ENCODE results near the gene UNC13B.

UNC13B gene

DNA sequence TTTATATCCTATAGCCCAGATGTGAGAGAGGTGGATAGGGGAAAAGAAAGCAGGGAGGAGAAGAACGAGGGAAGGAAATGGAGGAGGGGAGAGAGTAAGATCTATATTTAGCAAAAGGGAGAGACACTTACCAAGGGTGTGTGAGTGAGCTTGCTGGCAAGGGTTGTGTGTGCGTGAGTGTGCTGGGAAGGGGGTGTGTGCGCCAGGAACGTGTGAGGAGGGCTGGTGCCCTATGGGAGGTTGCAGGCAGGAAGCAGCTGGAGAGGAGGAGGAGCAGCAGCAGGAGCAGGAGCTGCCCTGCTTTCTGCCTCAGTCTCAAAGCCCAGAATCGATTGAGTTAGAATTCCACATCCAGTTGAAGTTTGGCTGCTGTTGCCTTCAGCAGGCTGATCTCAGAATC is 179.8 kb downstream of the UNC13B start:
- Histone ChIP-seq H3K4me1 (ENCODE audit: control insufficient read depth, insufficient read depth, low read length) (peaks cover 18% of the 10 kb centered on the region), H3K4me3 (ENCODE audit: low read length) (peak overlapping the region; percentile 6), H3K27me3 (ENCODE audit: control insufficient read depth, insufficient read depth, low read length) (no peaks in the 10 kb centered on the region), H3K4me2 (ENCODE audit: low read length) (peak overlapping the region; percentile 67), H3K9me3 (replicated peaks; ENCODE audit: low read length) (no peaks in the 10 kb centered on the region), H3K9ac (ENCODE audit: low read depth, low read length) (peak overlapping the region; percentile 3), H3K36me3 (ENCODE audit: insufficient read depth, low read length) (no peaks in the 10 kb centered on the region)

DNA sequence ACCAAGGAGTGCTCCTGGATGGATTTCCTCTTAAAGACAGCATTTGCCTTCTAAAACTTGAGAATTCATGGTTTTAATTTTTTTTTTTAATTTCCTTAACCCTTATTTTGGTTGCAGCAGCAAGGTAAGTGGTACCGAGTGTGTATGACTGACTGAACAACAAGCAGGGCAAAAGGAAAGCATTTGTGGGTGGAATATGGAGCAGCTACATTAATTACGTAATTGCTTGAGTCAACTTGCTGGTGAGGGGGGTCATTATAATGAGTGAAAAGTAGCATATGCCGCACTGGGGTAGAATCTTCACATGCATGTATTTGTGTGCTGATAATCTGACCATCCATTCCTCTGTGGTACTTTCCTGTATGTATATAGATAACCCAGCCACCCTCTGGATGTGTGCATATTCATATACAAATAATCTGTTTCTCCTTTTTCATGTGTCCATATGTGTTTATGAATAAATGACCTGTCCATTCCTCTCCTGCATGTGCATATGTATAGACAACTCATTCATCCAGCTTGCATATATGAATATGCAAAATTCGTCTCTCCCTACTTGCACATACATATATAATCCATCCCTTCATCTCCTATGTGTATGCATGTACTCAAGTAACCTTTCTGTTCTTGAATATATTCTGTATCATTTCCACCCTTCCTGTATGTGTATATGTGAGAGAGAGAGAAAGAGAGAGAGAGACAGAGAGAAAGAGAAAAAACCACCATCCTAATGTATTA is 180.6 kb downstream of the UNC13B start:
- Histone ChIP-seq H3K9ac (ENCODE audit: low read depth, low read length) (no peak overlapping the region), H3K4me3 (ENCODE audit: low read length) (peak overlapping the region; percentile 6), H3K4me2 (ENCODE audit: low read length) (peak overlapping the region; percentile 67), H3K9me3 (replicated peaks; ENCODE audit: low read length) (no peaks in the 10 kb centered on the region), H3K4me1 (ENCODE audit: control insufficient read depth, insufficient read depth, low read length) (peaks cover 18% of the 10 kb centered on the region), H3K27me3 (ENCODE audit: control insufficient read depth, insufficient read depth, low read length) (no peaks in the 10 kb centered on the region), H3K36me3 (ENCODE audit: insufficient read depth, low read length) (no peaks in the 10 kb centered on the region)

DNA sequence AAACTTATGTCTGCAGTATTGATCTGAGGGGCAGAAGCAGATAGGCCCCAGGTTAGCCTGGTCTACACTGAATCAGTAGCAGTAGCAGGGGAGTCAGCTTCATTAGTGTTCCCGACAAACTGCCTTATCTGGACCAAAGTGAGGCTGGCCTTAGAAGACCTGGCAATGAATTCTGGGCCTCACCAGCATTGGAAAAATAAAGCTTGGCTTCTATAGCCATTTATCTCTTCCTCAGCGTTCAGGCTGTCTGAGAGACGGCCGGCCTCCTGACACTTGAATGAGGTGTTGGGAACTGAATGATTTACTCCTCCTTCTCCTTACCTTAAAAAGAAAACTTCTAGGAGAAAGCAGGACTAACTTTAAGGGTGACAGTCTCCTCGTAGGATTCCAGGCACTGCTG is 186.3 kb downstream of the UNC13B start:
- H3K4me2 ChIP-seq (ENCODE audit: low read length): no peak overlapping the region
- peaks cover 28% of the 10 kb centered on the region for H3K4me1 ChIP-seq (ENCODE audit: control insufficient read depth, insufficient read depth, low read length)
- no peak overlapping the region for H3K4me3 ChIP-seq (ENCODE audit: low read length)
- H3K36me3 ChIP-seq (ENCODE audit: insufficient read depth, low read length): no peaks in the 10 kb centered on the region
- no peaks in the 10 kb centered on the region for H3K27me3 ChIP-seq (ENCODE audit: control insufficient read depth, insufficient read depth, low read length)
- H3K9ac ChIP-seq (ENCODE audit: low read depth, low read length): no peak overlapping the region
- no peaks in the 10 kb centered on the region for H3K9me3 ChIP-seq (replicated peaks; ENCODE audit: low read length)

DNA sequence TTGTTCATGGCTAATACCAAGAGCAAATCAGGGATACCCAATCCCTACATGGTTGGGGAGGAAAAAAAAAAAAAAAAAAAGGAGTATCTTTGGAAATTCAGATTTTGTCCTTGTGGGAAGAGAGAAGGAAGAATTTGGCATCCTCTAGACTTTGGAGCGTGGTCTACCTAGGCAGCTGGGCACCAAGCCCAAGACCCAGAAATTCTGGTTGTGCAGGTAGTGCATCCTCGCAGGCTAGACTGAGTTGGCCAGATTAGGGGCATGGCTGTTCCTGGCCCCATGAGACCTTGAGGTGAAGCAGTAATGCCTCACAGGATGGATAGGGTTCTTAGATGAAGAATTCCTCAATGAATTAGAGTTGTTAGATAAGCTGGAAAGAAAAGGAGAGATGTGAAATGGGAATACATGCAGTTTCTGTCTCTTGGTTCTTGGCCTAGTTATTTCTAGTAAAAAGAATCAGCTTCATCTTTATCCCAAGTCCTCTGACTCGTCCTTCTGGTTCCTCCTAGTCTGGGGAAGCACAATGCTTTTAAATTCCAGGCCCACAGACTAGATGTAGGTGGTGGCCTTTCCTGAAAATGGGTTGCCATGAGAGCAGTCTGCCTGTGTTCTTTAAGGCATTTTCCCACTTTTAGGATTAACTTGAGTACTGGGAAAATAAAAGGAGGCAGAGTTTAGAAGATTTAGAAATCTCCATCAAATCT is 187.6 kb downstream of the UNC13B start:
- Histone ChIP-seq H3K4me2 (ENCODE audit: low read length) (no peak overlapping the region), H3K9ac (ENCODE audit: low read depth, low read length) (no peak overlapping the region), H3K9me3 (replicated peaks; ENCODE audit: low read length) (no peaks in the 10 kb centered on the region), H3K4me3 (ENCODE audit: low read length) (no peak overlapping the region), H3K27me3 (ENCODE audit: control insufficient read depth, insufficient read depth, low read length) (no peaks in the 10 kb centered on the region), H3K36me3 (ENCODE audit: insufficient read depth, low read length) (no peaks in the 10 kb centered on the region), H3K4me1 (ENCODE audit: control insufficient read depth, insufficient read depth, low read length) (peaks cover 28% of the 10 kb centered on the region)

DNA sequence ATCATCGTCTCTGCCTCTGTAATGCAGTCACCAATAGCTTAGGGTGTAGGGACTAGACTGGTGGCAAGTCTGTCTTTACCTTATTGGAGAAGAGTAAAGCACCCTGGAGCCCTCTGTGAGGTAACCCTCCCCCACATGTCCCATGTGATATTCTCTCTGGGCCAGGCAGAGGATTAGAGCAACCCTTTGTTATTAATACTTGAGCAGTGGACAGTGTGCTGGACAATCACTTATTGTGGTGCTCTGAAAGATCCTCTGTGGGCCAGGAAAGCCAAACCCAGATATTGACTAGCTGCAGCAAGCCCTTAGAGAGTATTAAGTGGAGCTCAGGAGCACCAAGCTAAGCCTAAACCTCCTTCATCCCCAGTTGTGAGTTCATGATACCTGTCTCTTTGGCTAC is 188.4 kb downstream of the UNC13B start:
- H3K9ac ChIP-seq (ENCODE audit: low read depth, low read length): peak overlapping the region; percentile 17
- no peaks in the 10 kb centered on the region for H3K36me3 ChIP-seq (ENCODE audit: insufficient read depth, low read length)
- peaks cover 28% of the 10 kb centered on the region for H3K4me1 ChIP-seq (ENCODE audit: control insufficient read depth, insufficient read depth, low read length)
- no peaks in the 10 kb centered on the region for H3K27me3 ChIP-seq (ENCODE audit: control insufficient read depth, insufficient read depth, low read length)
- H3K9me3 ChIP-seq (replicated peaks; ENCODE audit: low read length): no peaks in the 10 kb centered on the region
- H3K4me2 ChIP-seq (ENCODE audit: low read length): peak overlapping the region; percentile 69
- peak overlapping the region; percentile 8 for H3K4me3 ChIP-seq (ENCODE audit: low read length)

DNA sequence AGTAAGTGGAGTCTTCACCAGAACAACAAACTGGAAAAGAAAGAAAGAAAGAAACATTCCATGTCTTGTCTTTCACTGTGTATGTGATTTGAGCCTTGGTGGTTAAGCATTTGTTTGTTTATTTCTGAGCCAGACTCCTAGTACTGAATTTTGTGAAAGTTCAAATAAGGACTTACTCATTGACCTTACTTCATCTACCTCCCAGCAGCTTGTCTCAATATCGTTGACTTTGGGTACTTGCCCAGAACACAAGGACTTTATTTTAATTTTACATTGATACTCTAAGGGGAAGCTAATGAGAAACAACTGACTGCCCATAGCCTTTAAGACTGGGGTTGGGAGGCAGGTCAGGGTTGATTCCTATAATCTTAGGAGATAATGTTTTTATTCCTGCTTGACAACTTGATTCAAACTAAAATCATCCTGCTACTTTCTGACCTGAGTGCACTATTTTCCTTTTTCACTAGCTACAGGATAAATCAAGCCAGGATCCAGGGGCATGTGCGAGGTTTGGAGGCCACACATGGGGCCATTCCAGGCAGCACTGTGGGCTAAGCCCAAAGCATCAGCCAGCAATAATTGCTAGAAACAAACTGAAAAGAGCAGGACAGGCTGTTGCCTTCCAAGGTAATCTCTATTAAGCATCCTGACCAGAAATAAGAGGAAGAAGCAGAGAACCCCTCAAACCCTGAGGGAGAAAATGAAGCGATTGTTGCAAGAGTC is 189.2 kb downstream of the UNC13B start:
- Histone ChIP-seq H3K4me2 (ENCODE audit: low read length) (peak overlapping the region; percentile 69), H3K9ac (ENCODE audit: low read depth, low read length) (peak overlapping the region; percentile 17), H3K27me3 (ENCODE audit: control insufficient read depth, insufficient read depth, low read length) (no peaks in the 10 kb centered on the region), H3K4me3 (ENCODE audit: low read length) (peak overlapping the region; percentile 8), H3K4me1 (ENCODE audit: control insufficient read depth, insufficient read depth, low read length) (peaks cover 28% of the 10 kb centered on the region), H3K9me3 (replicated peaks; ENCODE audit: low read length) (no peaks in the 10 kb centered on the region), H3K36me3 (ENCODE audit: insufficient read depth, low read length) (no peaks in the 10 kb centered on the region)

DNA sequence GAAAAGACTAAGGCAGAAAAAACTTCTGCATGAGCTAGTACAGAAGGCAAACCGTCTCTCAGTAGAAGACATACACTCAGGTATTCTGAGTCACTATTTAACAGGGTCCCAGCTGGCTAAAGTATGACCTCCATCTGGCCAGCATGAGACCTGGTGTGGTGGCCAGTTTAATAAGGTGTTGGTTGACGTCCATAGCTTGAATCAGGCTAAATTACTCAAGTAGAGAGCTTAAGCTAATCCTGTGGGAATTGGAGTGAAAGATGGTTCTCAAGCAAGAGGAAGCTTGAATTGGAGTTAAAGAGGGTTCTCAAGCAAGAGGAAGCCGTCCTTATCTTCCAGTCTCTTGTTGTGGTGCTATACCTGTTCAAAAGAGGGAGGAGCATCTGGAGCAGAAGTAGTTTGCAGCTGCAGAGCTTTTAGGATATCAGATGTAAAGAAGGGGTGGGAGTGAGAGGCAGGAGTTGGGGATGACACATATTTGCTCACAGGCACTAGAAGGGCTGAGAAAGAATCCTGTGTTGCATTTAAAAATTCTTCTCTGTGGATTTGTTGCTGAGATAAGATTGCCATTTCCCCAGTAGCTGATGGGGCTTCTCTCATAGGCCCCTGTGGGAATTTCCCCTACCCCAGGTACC is 192.0 kb downstream of the UNC13B start:
- no peak overlapping the region for H3K4me2 ChIP-seq (ENCODE audit: low read length)
- H3K27me3 ChIP-seq (ENCODE audit: control insufficient read depth, insufficient read depth, low read length): no peaks in the 10 kb centered on the region
- H3K36me3 ChIP-seq (ENCODE audit: insufficient read depth, low read length): no peaks in the 10 kb centered on the region
- H3K4me3 ChIP-seq (ENCODE audit: low read length): no peak overlapping the region
- peaks cover 39% of the 10 kb centered on the region for H3K4me1 ChIP-seq (ENCODE audit: control insufficient read depth, insufficient read depth, low read length)
- H3K9me3 ChIP-seq (replicated peaks; ENCODE audit: low read length): no peaks in the 10 kb centered on the region
- H3K9ac ChIP-seq (ENCODE audit: low read depth, low read length): no peak overlapping the region

DNA sequence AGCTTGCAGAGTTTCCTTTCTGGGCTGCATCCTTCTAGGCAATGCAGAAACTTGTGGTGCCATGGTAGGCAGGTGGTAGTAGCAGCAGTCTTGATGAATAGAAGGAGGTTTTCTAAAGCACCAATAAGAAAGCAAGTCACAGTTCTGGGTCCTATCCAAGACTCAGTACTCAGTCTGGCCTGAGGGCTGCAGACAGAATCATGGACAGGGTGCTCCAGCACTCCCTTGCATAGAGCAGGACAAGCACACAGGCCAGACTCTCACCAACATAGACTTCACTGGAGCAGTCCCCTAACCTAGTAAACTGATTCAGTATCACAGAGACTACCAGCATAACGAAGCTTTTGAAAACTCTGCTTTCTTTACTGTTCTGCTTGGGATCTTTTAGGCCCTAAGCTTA is 194.1 kb downstream of the UNC13B start:
- Histone ChIP-seq H3K4me3 (ENCODE audit: low read length) (no peak overlapping the region), H3K4me1 (ENCODE audit: control insufficient read depth, insufficient read depth, low read length) (peaks cover 21% of the 10 kb centered on the region), H3K9ac (ENCODE audit: low read depth, low read length) (no peak overlapping the region), H3K4me2 (ENCODE audit: low read length) (no peak overlapping the region), H3K9me3 (replicated peaks; ENCODE audit: low read length) (no peaks in the 10 kb centered on the region), H3K27me3 (ENCODE audit: control insufficient read depth, insufficient read depth, low read length) (no peaks in the 10 kb centered on the region), H3K36me3 (ENCODE audit: insufficient read depth, low read length) (no peaks in the 10 kb centered on the region)

DNA sequence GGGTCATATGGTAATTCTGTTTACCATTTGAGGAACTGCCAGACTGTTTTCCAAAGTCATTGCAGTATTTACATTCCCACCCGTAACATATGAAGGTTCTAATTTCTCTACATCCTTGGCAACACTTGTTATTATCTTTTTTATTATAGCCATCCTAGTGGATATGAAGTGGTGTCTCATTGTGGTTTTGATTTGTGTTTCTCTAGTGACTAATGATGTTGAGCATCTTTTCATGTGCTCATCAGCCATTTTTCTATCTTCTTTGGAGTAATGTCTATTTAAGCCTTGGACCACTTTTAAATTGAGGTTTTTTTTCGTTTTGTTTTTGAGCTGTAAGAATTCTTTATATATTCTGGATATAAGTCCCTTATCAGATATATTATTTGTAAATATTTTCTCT is 195.3 kb downstream of the UNC13B start:
- no peaks in the 10 kb centered on the region for H3K27me3 ChIP-seq (ENCODE audit: control insufficient read depth, insufficient read depth, low read length)
- no peak overlapping the region for H3K9ac ChIP-seq (ENCODE audit: low read depth, low read length)
- no peak overlapping the region for H3K4me3 ChIP-seq (ENCODE audit: low read length)
- no peaks in the 10 kb centered on the region for H3K36me3 ChIP-seq (ENCODE audit: insufficient read depth, low read length)
- no peak overlapping the region for H3K4me2 ChIP-seq (ENCODE audit: low read length)
- H3K9me3 ChIP-seq (replicated peaks; ENCODE audit: low read length): no peaks in the 10 kb centered on the region
- peaks cover 12% of the 10 kb centered on the region for H3K4me1 ChIP-seq (ENCODE audit: control insufficient read depth, insufficient read depth, low read length)

DNA sequence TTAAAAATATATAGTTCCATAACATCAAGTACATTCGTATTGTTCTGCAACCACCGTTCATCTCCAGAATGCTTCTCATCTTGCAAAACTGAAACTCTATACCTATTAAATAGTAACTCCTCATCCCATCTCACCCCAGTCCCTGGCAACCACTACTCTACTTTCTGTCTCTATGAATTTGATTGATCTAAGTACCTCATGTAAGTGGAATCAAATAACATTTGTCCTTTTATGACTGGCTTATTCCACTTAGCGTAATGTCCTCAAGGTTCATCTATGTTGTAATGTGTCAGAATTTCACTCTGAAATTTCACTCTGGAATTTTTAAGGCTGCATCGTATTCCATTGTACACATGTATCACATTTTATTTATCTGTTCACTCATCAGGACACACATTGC is 196.0 kb downstream of the UNC13B start:
- H3K9ac ChIP-seq (ENCODE audit: low read depth, low read length): no peak overlapping the region
- no peaks in the 10 kb centered on the region for H3K36me3 ChIP-seq (ENCODE audit: insufficient read depth, low read length)
- H3K4me3 ChIP-seq (ENCODE audit: low read length): no peak overlapping the region
- H3K27me3 ChIP-seq (ENCODE audit: control insufficient read depth, insufficient read depth, low read length): no peaks in the 10 kb centered on the region
- H3K4me2 ChIP-seq (ENCODE audit: low read length): no peak overlapping the region
- H3K9me3 ChIP-seq (replicated peaks; ENCODE audit: low read length): no peaks in the 10 kb centered on the region
- peaks cover 12% of the 10 kb centered on the region for H3K4me1 ChIP-seq (ENCODE audit: control insufficient read depth, insufficient read depth, low read length)

DNA sequence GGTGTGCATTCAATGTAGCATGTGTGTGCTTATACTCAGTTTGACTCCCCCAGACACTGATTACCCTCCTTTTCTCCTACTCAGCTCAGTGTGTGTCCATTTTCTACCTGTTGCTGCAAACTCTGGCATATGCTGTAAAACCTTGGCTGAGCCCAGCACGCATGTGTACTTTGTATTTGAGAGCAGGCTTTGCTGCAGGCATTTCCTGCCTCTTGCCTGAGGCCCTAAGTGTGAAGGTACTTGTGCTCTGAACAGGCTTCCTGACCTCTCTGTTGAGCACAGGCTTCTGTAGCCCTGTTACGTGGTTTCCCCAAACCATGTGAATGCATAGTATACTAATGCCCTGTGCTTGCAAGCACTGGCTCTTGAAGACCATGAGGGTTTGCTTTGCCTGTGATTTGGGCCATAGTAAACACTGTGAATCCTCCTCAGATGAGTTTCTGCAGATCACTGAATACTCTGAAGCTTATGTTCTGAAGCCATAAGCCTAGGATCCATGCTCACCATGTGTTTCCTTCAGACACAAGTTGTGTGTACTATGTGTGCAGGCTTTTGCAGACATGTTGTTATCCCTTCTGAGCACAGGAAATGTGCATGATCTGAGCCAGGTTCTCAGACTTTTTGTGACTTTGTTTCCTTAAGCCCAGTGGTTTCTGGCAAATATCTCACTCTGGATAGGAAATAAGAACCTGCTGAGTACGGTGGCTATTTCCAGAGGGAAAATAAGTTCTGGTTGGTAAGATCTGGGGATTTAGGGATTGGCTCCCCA is 203.2 kb downstream of the UNC13B start:
- no peak overlapping the region for H3K4me3 ChIP-seq (ENCODE audit: low read length)
- no peak overlapping the region for H3K4me2 ChIP-seq (ENCODE audit: low read length)
- no peaks in the 10 kb centered on the region for H3K27me3 ChIP-seq (ENCODE audit: control insufficient read depth, insufficient read depth, low read length)
- no peaks in the 10 kb centered on the region for H3K36me3 ChIP-seq (ENCODE audit: insufficient read depth, low read length)
- H3K9me3 ChIP-seq (replicated peaks; ENCODE audit: low read length): no peaks in the 10 kb centered on the region
- peaks cover 19% of the 10 kb centered on the region for H3K4me1 ChIP-seq (ENCODE audit: control insufficient read depth, insufficient read depth, low read length)
- H3K9ac ChIP-seq (ENCODE audit: low read depth, low read length): no peak overlapping the region
